ENCODE data around the gene ZMYM2. TPM values are rescaled to one million over a fixed set of nuclear protein-coding genes. Genes with fewer than 3 reads are reported as not detected.

ZMYM2 gene
- total RNA-seq, 1 donor from 2014 or later: 134 TPM

DNA sequence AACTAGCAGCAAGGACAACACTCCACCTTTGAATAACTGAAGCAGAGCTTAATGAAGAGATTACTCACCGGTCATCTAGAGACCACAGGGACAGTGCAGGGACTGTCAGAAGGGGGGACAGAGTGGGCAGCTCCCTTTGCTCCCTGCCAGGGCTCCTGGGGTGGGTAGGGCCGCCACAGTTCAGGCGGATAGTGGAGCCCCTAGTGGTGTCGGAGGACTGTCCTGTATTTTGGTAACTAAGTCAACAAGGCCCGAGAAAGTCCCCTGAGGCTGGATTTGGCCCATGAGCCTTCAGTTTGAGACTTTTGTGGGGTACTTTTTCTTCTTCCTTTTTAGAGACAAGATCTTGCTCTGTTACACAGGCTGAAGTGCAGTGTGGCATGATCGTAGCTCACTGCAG is 157.7 kb downstream of the ZMYM2 start:
- Mint-ChIP-seq H3K9me3 (no peaks in the 10 kb centered on the region), H3K27me3 (ENCODE audit: low read depth) (peaks cover 12% of the 10 kb centered on the region), H3K4me1 (peaks cover 14% of the 10 kb centered on the region), H3K27ac (ENCODE audit: unreplicated experiment) (no peak overlapping the region), H3K4me3 (peak overlapping the region; percentile 58), H3K36me3 (ENCODE audit: low read depth) (no peaks in the 10 kb centered on the region)
- TF ChIP-seq, protein P1, sequence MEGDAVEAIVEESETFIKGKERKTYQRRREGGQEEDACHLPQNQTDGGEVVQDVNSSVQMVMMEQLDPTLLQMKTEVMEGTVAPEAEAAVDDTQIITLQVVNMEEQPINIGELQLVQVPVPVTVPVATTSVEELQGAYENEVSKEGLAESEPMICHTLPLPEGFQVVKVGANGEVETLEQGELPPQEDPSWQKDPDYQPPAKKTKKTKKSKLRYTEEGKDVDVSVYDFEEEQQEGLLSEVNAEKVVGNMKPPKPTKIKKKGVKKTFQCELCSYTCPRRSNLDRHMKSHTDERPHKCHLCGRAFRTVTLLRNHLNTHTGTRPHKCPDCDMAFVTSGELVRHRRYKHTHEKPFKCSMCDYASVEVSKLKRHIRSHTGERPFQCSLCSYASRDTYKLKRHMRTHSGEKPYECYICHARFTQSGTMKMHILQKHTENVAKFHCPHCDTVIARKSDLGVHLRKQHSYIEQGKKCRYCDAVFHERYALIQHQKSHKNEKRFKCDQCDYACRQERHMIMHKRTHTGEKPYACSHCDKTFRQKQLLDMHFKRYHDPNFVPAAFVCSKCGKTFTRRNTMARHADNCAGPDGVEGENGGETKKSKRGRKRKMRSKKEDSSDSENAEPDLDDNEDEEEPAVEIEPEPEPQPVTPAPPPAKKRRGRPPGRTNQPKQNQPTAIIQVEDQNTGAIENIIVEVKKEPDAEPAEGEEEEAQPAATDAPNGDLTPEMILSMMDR (conservative IDR thresholded peaks at IDR 0.05): no peak
- DNase-seq (ENCODE audit: low read depth, low spot score): no peak

DNA sequence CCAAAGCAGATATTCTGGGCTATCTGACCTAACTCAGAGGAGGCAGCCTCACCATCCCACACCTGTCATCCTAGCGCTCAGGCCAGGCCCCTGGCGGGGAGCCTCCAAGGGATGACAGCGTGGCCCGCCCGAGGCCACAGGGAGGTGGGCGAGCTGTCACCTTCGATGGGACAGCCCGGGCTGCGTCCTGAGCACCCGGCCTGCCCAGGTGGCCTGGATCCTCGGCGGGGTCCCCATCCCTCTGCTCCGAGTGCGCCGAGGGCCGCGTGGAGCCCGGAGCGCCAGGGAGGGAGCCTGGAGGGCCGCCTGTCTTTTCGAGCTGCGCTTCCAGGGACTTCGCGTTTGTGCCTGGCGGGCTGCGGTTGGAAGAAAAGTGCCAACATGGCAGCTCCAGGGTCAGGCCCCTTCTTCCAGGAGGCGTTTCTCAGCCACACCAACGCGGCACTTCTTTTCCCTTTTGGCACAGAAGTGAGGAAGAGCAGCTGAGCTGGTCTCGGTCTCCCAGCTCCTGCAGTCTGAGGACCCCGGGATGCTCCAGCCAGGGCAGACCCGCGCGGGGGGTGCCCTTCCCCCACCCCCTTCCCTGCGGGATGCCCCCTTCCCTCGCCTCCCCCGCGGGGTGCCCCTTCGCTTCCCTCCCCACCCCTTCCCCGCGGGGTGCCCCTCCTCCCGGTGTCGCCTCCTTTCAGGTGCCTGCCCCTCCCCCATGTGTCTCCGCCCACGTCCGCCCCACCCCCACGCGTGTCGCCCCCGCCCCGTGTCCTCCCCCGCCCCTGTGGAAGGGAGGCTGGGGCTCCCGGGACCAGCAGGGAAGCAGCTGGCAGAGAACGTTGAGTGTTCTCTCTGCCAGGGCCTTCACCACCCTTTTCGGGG is 160.0 kb downstream of the ZMYM2 start:
- no peaks in the 10 kb centered on the region for H3K9me3 Mint-ChIP-seq
- peak; percentile 23 for DNase-seq (ENCODE audit: low read depth, low spot score)
- peak overlapping the region; percentile 86 for H3K4me3 Mint-ChIP-seq
- H3K27me3 Mint-ChIP-seq (ENCODE audit: low read depth): peaks cover 19% of the 10 kb centered on the region
- peaks cover 14% of the 10 kb centered on the region for H3K4me1 Mint-ChIP-seq
- H3K36me3 Mint-ChIP-seq (ENCODE audit: low read depth): no peaks in the 10 kb centered on the region
- TF ChIP-seq, protein P1 (conservative IDR thresholded peaks at IDR 0.05): peak; percentile 58
- no peak overlapping the region for H3K27ac Mint-ChIP-seq (ENCODE audit: unreplicated experiment)

DNA sequence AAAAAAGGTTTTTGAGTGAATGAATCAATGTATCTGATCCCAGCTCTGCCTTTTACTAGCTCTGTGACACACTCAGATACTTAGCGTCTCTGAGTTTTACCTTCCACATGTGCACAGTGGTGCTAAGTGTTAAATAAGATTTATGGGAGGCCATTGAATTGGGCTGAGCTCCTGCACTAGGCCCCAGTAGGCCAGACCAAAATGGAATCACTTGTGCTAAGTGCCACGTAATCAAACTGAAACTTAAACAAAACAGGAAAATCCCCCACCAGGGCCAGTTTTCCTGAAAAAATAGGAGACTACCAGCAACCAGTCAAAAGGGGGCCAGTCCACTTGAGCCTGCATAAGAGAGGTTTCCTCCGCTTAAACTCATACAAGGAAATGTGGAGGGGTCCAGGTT is 161.4 kb downstream of the ZMYM2 start:
- Mint-ChIP-seq H3K4me1 (peaks cover 14% of the 10 kb centered on the region), H3K9me3 (no peaks in the 10 kb centered on the region), H3K4me3 (peak overlapping the region; percentile 80), H3K27me3 (ENCODE audit: low read depth) (peaks cover 26% of the 10 kb centered on the region), H3K27ac (ENCODE audit: unreplicated experiment) (no peak overlapping the region), H3K36me3 (ENCODE audit: low read depth) (no peaks in the 10 kb centered on the region)
- TF ChIP-seq, protein P1 (conservative IDR thresholded peaks at IDR 0.05): no peak
- no peak for DNase-seq (ENCODE audit: low read depth, low spot score)

DNA sequence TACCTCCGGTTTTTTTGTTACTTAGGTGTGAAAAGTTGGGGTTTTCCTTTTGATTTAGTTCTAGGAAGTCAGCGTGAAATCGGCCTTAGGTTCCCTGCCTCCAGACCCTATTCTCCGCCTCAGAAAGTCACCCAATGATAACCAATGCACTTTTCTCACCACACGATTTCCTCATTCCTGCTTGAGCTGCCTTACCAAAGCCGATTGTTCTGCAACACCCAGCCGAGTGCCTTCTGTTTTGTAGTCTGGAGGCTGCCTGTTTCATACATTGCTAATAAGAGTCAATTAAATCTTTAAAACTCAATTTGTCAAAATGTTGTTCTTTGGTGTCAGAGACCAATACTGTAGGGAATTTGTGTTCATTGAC is 162.6 kb downstream of the ZMYM2 start:
- H3K4me1 Mint-ChIP-seq: peaks cover 20% of the 10 kb centered on the region
- H3K9me3 Mint-ChIP-seq: no peaks in the 10 kb centered on the region
- TF ChIP-seq, protein P1 (conservative IDR thresholded peaks at IDR 0.05): no peak
- peaks cover 35% of the 10 kb centered on the region for H3K27me3 Mint-ChIP-seq (ENCODE audit: low read depth)
- peak overlapping the region; percentile 22 for H3K27ac Mint-ChIP-seq (ENCODE audit: unreplicated experiment)
- DNase-seq (ENCODE audit: low read depth, low spot score): no peak
- peak overlapping the region; percentile 36 for H3K4me3 Mint-ChIP-seq
- H3K36me3 Mint-ChIP-seq (ENCODE audit: low read depth): no peaks in the 10 kb centered on the region

DNA sequence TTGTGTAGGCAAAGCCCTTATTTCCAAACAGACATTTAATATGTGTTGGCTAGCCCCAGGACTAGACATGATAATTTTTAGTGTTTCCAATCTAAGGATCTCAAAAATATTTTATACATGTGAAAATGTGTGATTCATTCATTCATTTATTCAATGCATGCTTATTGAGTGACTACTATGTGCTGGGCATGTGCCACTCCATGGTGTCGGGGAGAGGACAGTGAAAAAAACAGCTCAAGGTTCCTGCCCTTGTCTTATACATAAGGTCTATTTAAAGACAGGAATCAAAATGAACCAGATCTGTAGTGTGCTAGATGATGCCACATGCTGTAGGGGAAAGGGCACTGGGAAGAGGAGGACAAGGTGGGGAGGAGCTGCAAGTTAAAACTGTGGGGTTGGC is 165.8 kb downstream of the ZMYM2 start:
- Mint-ChIP-seq H3K27me3 (ENCODE audit: low read depth) (peaks cover 37% of the 10 kb centered on the region), H3K4me1 (peaks cover 13% of the 10 kb centered on the region), H3K36me3 (ENCODE audit: low read depth) (no peaks in the 10 kb centered on the region), H3K27ac (ENCODE audit: unreplicated experiment) (no peak overlapping the region), H3K9me3 (no peaks in the 10 kb centered on the region), H3K4me3 (peak overlapping the region; percentile 22)
- DNase-seq (ENCODE audit: low read depth, low spot score): no peak
- TF ChIP-seq, protein P1 (conservative IDR thresholded peaks at IDR 0.05): no peak

All from neural crest cell (in vitro differentiated cells).